Stimulated activated CD4-positive, alpha-beta T cell treated with anti-CD3 and anti-CD28 coated beads, TNF-alpha, amount 100 ng/mL, for 4 hours (primary cell): Measurements from ENCODE around the gene WDR73.
"Not testable (repeated sequence)": the region's sequence is repeated elsewhere in the genome, so short reads cannot be mapped to it uniquely, and the experiment has no call there.

Experiments used
- DNase-seq, 3 experiments: peaks; one replicate each; pipeline ENCODE4 v3.0.0-alpha.2; 2020; ENCODE audit warnings: low read depth in 3 of 3

WDR73 gene

DNA sequence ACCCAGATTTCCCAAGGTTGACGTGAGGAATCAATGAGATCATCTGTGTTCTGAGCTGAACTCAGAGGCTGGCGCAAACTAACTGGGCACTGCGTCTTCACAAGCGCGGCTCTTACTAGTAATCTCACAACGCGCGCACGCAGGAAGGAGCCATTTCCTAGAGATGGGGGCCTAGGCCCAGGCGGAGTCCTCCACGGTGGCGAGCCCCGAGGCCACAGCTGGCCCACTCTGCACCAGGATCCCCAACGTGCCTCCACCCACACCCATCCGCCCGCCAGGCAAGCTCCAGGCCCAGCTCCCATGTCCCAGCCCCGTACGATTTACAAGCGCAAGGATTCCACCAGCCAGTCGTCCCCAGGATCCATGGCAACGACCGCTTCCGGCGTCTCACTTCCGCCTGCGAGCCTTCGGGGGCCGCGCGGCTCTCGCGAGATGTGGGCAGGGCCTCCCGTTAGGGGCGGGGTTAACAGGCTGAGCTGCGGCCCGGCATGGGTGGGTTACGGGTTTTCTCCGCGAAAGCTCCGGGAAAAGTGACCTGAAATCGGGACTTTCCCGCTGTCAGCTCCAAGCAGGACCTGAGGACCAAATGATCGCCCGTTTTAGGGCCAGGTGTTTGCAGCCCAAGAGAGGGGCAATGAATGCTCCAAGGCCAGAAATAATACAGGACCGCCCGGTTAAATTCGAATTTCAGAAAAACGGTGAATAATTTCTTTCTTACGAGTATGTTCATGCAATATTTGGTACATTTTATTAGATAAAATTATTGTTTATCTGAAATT lies at the start of gene WDR73:
Gene WDR73 (minus strand): TSS at position 374 of the 779 bp plus-strand sequence. CDS start 9 bp downstream, at position 365.
- DNase-seq, result peak; percentile 95 to 96 (median 96)

DNA sequence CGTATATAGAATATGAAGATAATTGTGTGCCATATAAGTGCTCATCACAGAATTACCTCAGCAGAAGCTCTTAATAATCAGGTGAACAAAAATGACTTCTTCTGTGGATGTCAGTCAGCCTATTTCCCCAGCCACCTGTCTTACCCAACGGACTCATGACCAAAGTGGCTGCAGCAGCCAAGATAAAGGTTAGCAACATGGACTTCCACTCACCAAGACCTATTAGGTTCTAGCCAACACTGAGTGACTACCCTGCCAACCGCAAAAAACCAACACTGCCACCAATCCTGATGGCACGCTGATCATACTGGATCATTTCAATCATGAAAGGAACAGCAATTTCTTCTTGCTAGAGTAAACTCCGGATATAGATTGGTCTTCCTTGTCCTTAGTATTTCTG lies 49.7 kb upstream of the WDR73 start:
- DNase-seq, result no peak

- no peak for DNase-seq
These were observed 48.9 kb upstream of the WDR73 start for GRCh38 chr15:84702961-84703482.

DNA sequence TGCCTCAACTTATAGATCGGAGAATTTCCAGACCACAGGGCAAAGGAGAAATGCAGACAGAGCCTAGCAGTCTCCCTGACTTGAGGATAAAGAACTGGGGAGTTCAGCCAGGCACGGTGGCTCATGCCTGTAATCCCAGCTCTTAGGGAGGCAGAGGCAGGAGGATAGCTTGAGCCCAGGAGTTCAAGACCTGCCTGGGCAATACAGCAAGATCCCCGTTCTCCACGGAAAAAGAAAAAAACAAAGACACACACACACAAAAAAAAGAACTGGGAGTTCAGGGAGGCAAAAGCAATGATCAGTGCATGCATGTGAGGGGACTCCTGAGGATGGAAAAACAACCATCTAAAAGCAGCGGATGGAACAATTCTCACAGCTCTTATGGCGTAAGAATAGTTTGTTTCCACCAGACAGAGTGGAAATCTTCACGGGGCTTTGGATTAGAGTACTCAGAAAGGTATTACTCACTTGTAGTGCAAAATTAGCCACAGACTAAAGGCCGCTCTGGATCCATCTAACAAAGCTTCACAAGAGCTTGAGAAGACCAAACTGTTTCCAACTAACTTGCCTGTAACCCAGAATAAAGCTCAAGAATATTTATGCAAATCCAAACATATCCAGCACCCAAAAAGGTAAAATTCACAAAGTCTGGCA lies 45.6 kb upstream of the WDR73 start:
- DNase-seq, result no peak

- DNase-seq, result no peak
These were observed 43.3 kb upstream of the WDR73 start for GRCh38 chr15:84697236-84697990.

GRCh38 chr15:84696757-84697156 lies 42.7 kb upstream of the WDR73 start:
- no peak for DNase-seq

DNA sequence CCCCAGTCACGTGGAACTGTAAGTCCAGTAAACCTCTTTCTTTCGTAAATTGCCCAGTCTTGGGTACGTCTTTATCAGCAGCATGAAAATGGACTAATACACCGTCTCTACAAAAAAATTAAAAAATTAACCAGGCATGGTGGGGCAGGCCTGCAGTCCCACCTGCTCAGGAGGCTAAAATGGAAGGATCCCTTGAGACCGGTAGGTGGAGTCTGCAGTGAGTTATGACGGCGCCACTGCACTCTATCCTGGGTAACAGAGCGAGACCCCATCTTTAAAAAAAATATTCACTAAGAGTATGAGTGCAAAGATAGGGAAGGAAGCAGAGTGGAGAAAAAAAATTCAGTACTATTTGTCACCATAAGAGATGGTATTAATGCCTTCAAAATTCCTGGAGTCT lies 36.3 kb upstream of the WDR73 start:
- DNase-seq, result no peak

- DNase-seq, result no peak
These were observed 35.8 kb upstream of the WDR73 start for GRCh38 chr15:84689858-84690257.

GRCh38 chr15:84686446-84686845 lies 32.4 kb upstream of the WDR73 start:
- DNase-seq, result not testable (repeated sequence)

GRCh38 chr15:84685304-84685703 lies 31.2 kb upstream of the WDR73 start:
- no peak for DNase-seq

DNA sequence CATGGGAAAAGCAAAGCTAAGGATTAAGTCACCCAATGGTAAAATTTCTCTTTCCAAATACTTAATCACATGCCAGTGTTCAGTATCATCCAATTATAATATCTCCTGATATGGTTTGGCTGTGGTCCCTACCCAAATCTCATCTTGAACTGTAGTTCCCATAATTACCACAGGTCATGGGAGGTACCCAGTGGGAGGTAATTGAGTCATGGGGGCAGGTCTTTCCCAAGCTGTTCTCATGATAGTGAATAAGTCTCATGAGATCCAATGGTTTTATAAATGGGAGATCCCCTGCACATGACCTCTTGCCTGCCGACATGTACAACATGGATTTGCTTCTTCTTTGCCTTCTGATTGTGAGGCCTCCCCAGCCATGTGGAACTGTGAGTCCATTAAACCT lies 30.0 kb upstream of the WDR73 start:
- no peak for DNase-seq

- DNase-seq, result peak in 1 of 3 experiments; percentile 19
These were observed 27.7 kb upstream of the WDR73 start for GRCh38 chr15:84681831-84682230.

- no peak for DNase-seq
These were observed 17.1 kb upstream of the WDR73 start for GRCh38 chr15:84671211-84671610.

GRCh38 chr15:84669726-84670125 lies 15.6 kb upstream of the WDR73 start:
- no peak for DNase-seq

DNA sequence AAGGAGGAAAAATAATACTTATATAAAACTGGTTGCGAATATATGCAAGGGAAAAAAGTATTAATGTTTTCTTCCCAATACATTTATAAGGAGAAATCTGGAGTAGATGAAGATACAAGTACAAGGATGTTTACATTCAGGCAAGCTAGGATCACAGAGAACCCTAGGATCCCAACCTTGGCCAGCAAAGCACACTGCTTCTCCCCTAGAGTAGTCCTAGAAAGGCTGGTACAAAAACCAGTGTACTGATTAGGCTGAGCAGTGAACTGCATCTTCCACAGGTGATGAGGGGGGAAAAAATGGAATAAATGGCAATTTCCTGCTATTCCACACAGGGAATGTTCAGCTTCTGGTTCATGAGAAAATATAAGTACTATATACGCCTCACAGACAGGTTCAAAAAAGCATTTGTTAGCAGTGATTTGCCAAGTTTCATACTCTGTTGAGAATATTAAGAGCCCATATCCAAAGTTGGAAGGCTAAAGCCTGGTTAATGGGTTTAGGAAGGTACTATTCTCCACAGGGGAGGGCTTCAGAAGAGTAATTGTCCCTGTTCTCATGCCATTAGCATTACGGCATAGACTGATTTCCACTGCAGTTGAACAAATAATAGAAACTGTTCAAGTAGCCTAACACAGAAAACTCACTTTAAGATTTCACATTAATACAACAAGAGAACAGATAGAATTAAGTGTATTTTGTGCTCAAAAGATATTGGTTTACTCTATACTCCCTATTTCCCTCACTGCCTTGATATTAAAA lies 14.3 kb upstream of the WDR73 start:
- no peak for DNase-seq

- DNase-seq, result no peak
These were observed 12.3 kb upstream of the WDR73 start for GRCh38 chr15:84666373-84666772.

- DNase-seq, result no peak
These were observed 6.9 kb upstream of the WDR73 start for GRCh38 chr15:84661001-84661400.

DNA sequence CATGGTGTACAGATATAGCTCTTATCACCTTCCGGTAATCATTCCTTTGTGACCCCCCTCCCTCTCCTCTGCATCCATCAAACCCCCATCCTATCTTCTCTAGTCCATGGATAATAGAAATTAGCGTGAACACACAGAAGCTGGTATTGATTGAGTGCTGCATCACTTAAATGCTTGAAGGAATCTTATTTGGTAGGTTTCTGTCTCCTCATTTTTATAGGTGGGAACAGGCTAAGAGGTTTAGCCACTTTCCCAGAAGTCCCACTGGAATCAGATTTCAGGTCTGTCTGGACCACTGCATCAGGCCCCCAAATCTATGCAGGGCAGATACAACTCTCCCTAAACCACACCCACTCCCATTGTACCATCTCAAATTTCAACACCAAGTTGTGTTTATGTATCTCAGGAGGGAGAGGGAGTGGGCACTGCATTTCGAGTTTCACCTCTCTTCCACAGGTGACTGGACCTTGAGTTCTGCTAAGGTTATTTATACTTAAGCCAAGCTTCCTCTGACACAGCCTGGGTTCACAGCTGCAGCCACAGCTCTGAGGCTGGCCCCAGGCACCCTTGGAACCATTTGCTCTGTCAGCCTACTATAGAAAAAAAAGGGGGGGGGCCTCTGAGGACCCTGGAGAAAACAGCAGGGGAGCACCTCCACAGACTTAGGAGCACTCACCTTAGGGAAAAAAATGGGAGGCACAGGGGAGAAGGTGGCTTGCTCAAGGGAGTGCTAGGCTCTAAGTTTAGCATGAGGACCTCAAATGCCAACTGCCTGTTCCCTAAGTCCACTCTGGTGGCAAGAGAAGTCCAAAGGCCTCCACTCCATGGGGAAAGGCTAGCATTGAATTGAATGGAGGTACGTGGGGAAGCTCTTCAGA lies 6.1 kb upstream of the WDR73 start:
- DNase-seq, result no peak

DNA sequence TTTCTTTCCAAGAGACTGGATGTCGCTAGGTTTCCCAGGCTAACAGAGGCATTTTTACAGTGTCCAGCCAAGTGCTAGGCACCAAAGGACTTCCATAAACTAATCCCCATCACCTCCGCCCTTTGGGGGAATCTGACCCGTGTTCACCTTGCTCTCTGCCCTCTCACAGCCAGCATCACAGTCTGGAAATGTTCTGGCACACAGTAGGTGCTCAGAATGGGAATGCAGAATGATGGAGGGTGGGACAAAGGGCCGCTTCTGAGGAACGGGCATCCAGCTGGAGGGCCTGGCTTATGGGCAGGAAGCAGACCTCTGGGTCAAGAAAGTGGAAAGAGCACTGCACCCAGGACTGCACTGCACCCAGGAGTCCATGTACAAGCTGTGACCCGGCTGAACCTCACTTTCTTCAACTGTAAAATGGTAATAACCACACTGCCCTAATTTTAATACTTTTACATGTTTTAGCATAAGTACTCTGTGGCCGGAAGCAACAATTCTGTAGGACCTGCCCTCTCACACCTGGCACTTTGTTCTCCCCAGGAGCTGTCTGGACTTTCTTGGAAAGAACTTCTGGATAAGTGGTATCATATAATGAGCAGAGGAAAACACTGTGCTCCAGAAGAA lies 4.8 kb upstream of the WDR73 start:
- no peak for DNase-seq
